Neural cell (in vitro differentiated cells): ENCODE measurements around the gene IHH. TPM values are rescaled to one million over a fixed set of nuclear protein-coding genes. Genes with fewer than 3 reads are reported as not detected.

Source experiments
- H2AFZ ChIP-seq: fragments of 200-600, 300-800 bp; sonication (generic), shearing (Covaris generic); 2 replicates; pipeline ENCODE4 v1.6.0; 2014; ENCODE audit warnings: low read depth, mild to moderate bottlenecking, antibody characterized with exemption, low read length, moderate library complexity
- H3F3A ChIP-seq: fragments of 200-600 bp; shearing (Covaris generic); 2 replicates; pipeline ENCODE4 v1.6.1; 2016; ENCODE audit warnings: mild to moderate bottlenecking, moderate library complexity, mixed read lengths, antibody characterized with exemption, low read length; ENCODE audit not compliant: insufficient read depth, poor library complexity, severe bottlenecking
- H3K27ac ChIP-seq: fragments of 200-600, 300-800 bp; sonication (generic), shearing (Covaris generic); 2 replicates; pipeline ENCODE4 v1.5.1; 2014; ENCODE audit warnings: mild to moderate bottlenecking, low read length, moderate library complexity
- H3K27me3 ChIP-seq: fragments of 300-800, 200-600 bp; sonication (generic), shearing (Covaris generic); 2 replicates; pipeline ENCODE4 v1.6.0; 2014; ENCODE audit warnings: mild to moderate bottlenecking, low read depth, low read length, moderate library complexity; ENCODE audit not compliant: insufficient read depth
- H3K36me3 ChIP-seq: fragments of 300-800, 200-600 bp; sonication (generic), shearing (Covaris generic); 2 replicates; pipeline ENCODE4 v1.5.1; 2014; ENCODE audit warnings: mild to moderate bottlenecking, antibody characterized with exemption, low read length, moderate library complexity; ENCODE audit not compliant: insufficient read depth
- H3K4me2 ChIP-seq: fragments of 300-800, 200-600 bp; sonication (generic), shearing (Covaris generic); 2 replicates; pipeline ENCODE4 v1.6.0; 2014; ENCODE audit warnings: mild to moderate bottlenecking, low read length
- H3K4me3 ChIP-seq: fragments of 300-800, 200-600 bp; sonication (generic), shearing (Covaris generic); 2 replicates; pipeline ENCODE4 v1.5.1; 2014; ENCODE audit warnings: mild to moderate bottlenecking, low read length, moderate library complexity
- H3K79me2 ChIP-seq: fragments of 200-600 bp; shearing (Covaris generic); replicated peaks from 2 replicates; pipeline ENCODE4 v1.6.0; 2014; ENCODE audit warnings: mild to moderate bottlenecking, low read length, moderate library complexity; ENCODE audit not compliant: insufficient read depth
- H3K9ac ChIP-seq: fragments of 300-800, 200-600 bp; sonication (generic), shearing (Covaris generic); 2 replicates; pipeline ENCODE4 v1.6.1; 2016; ENCODE audit warnings: mild to moderate bottlenecking, low read length, mixed read lengths
- H3K9me2 ChIP-seq: fragments of 200-600 bp; shearing (Covaris generic); 2 replicates; pipeline ENCODE4 v1.6.1; 2016; ENCODE audit warnings: mild to moderate bottlenecking, low read length, mixed read lengths; ENCODE audit not compliant: insufficient read depth
- H3K9me3 ChIP-seq: fragments of 200-600, 300-800 bp; sonication (generic), shearing (Covaris generic); 2 replicates; pipeline ENCODE4 v1.6.1; 2016; ENCODE audit warnings: mild to moderate bottlenecking, mixed run types, low read length, moderate library complexity, mixed read lengths
- H4K20me1 ChIP-seq: fragments of 200-600 bp; shearing (Covaris generic); 2 replicates; pipeline ENCODE4 v1.6.1; 2016; ENCODE audit warnings: mild to moderate bottlenecking, mixed run types; ENCODE audit not compliant: insufficient read depth
- EP300 ChIP-seq: fragments of 450-650 bp; conservative IDR thresholded peaks from 2 replicates; pipeline ENCODE4 v1.6.1; 2014; ENCODE audit warnings: antibody characterized with exemption, mild to moderate bottlenecking, moderate library complexity; ENCODE audit not compliant: poor library complexity, severe bottlenecking
- EZH2 ChIP-seq: fragments of 200-600, 300-800 bp; shearing (Covaris generic), sonication (generic); IDR thresholded peaks from 2 replicates; pipeline ENCODE4 v1.6.1; 2014; ENCODE audit warnings: antibody characterized with exemption, low read length, borderline replicate concordance, mild to moderate bottlenecking; ENCODE audit not compliant: insufficient read depth, poor library complexity, severe bottlenecking
- MXI1 ChIP-seq: fragments of 450-650 bp; conservative IDR thresholded peaks from 2 replicates; pipeline ENCODE4 v1.6.1; 2014; ENCODE audit warnings: antibody characterized with exemption, mild to moderate bottlenecking; ENCODE audit not compliant: poor library complexity, severe bottlenecking
- POLR2AphosphoS5 ChIP-seq: IDR thresholded peaks from 2 replicates; pipeline ENCODE4 v1.6.1; 2012
- RAD21 ChIP-seq: fragments of 450-650 bp; conservative IDR thresholded peaks from 2 replicates; pipeline ENCODE4 v1.6.1; 2014; ENCODE audit warnings: antibody characterized with exemption, mild to moderate bottlenecking, moderate library complexity
- REST ChIP-seq: IDR thresholded peaks from 2 replicates; pipeline ENCODE4 v1.6.1; 2012; ENCODE audit warnings: borderline replicate concordance
- SMC3 ChIP-seq: fragments of 450-650 bp; conservative IDR thresholded peaks from 2 replicates; pipeline ENCODE4 v1.6.1; 2014; ENCODE audit warnings: antibody characterized with exemption, mild to moderate bottlenecking, moderate library complexity; ENCODE audit not compliant: poor library complexity
- TAF1 ChIP-seq: IDR thresholded peaks from 2 replicates; pipeline ENCODE4 v1.6.1; 2012; ENCODE audit warnings: low read depth
- polyA plus RNA-seq: library from polyadenylated mRNA; depleted of rRNA; stranded (reverse); fragments of >200 nt; gene quantifications from 2 replicates; pipeline ENCODE4 v1.2.3, GENCODE V29; 2014
- TF ChIP-seq, protein P1 (sequence below): fragments of 450-650 bp; IDR thresholded peaks from 2 replicates; pipeline ENCODE4 v1.5.1; 2014; ENCODE audit warnings: antibody characterized with exemption, mild to moderate bottlenecking, moderate library complexity; ENCODE audit not compliant: poor library complexity, severe bottlenecking

Gene IHH
- polyA plus RNA-seq, 1 donor from 2014 or later, result not detected

DNA sequence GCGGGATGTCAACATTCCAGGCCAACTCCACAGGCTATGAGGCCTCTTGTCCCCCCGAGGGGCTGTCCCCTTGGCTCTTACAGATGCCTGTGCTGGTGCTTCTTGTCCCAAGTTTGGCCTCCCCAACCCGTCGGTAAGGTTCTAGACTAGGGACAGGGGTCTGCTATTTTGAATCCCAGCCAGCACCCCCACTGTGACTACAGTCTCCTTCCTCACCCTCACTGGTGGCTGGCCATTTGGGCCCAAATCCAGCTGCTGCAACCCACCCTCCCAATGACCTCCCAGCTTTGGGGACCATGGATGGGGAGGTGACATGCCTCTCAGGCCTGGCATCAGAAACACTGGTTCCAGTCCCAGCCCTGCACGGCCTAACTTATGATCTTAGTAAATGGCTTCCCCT lies 38.1 kb downstream of the IHH start:
- no peaks in the 10 kb centered on the region for H3K27me3 ChIP-seq
- no peaks in the 10 kb centered on the region for H3K79me2 ChIP-seq
- no peak overlapping the region for H3K4me3 ChIP-seq
- TF ChIP-seq POLR2AphosphoS5, result no peak
- TF ChIP-seq SMC3, result no peak
- no peak for TF ChIP-seq EP300
- TF ChIP-seq MXI1, result no peak
- TF ChIP-seq, protein P1, sequence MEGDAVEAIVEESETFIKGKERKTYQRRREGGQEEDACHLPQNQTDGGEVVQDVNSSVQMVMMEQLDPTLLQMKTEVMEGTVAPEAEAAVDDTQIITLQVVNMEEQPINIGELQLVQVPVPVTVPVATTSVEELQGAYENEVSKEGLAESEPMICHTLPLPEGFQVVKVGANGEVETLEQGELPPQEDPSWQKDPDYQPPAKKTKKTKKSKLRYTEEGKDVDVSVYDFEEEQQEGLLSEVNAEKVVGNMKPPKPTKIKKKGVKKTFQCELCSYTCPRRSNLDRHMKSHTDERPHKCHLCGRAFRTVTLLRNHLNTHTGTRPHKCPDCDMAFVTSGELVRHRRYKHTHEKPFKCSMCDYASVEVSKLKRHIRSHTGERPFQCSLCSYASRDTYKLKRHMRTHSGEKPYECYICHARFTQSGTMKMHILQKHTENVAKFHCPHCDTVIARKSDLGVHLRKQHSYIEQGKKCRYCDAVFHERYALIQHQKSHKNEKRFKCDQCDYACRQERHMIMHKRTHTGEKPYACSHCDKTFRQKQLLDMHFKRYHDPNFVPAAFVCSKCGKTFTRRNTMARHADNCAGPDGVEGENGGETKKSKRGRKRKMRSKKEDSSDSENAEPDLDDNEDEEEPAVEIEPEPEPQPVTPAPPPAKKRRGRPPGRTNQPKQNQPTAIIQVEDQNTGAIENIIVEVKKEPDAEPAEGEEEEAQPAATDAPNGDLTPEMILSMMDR, result no peak
- no peak for TF ChIP-seq RAD21
- TF ChIP-seq TAF1, result no peak
- no peak for TF ChIP-seq REST
- no peak for TF ChIP-seq EZH2
- no peaks in the 10 kb centered on the region for H3K9me2 ChIP-seq
- H4K20me1 ChIP-seq, result no peaks in the 10 kb centered on the region
- H3K27ac ChIP-seq, result no peak overlapping the region
- no peaks in the 10 kb centered on the region for H3K9me3 ChIP-seq
- H3K4me2 ChIP-seq, result no peak overlapping the region
- no peak overlapping the region for H2AFZ ChIP-seq
- no peaks in the 10 kb centered on the region for H3K36me3 ChIP-seq
- H3K9ac ChIP-seq, result no peak overlapping the region
- H3F3A ChIP-seq, result no peaks in the 10 kb centered on the region

GRCh38 chr2:219022041-219022440 lies 38.7 kb downstream of the IHH start:
- Histone ChIP-seq H3K27ac (no peak overlapping the region), H3K4me3 (no peak overlapping the region), H3F3A (no peaks in the 10 kb centered on the region), H3K9me3 (no peaks in the 10 kb centered on the region), H3K79me2 (no peaks in the 10 kb centered on the region), H3K9ac (no peak overlapping the region), H3K36me3 (no peaks in the 10 kb centered on the region), H2AFZ (no peak overlapping the region), H3K4me2 (no peak overlapping the region), H4K20me1 (no peaks in the 10 kb centered on the region), H3K27me3 (no peaks in the 10 kb centered on the region), H3K9me2 (no peaks in the 10 kb centered on the region)
- TF ChIP-seq, protein P1, result no peak
- TF ChIP-seq RAD21 (no peak), TAF1 (no peak), POLR2AphosphoS5 (no peak), SMC3 (no peak), REST (no peak), MXI1 (no peak), EZH2 (no peak), EP300 (no peak)
